Testis (tissue), 3 donors: Measurements from ENCODE around the gene SNX11. TPM values are rescaled to one million over a fixed set of nuclear protein-coding genes. Genes with fewer than 3 reads are reported as not detected.

Source experiments
- DNase-seq: peaks from one replicate; pipeline ENCODE4 v3.0.0-alpha.2; 2019
- H3K27ac ChIP-seq, 2 donors: fragments of 200-600 bp; sonication (generic); one replicate each; pipeline ENCODE4 v1.5.1; 2019
- H3K27me3 ChIP-seq: fragments of 200-600 bp; sonication (generic); one replicate; pipeline ENCODE4 v1.5.1; 2019
- H3K36me3 ChIP-seq: fragments of 200-600 bp; sonication (generic); one replicate; pipeline ENCODE4 v1.5.1; 2017; ENCODE audit warnings: low read depth; ENCODE audit errors: missing control alignments
- H3K4me1 ChIP-seq: fragments of 200-600 bp; sonication (generic); one replicate; pipeline ENCODE4 v1.5.1; 2019
- H3K4me3 ChIP-seq, 2 donors: fragments of 200-600 bp; sonication (generic); one replicate each; pipeline ENCODE4 v1.5.1; 2017 to 2019
- H3K9me3 ChIP-seq: fragments of 200-600 bp; sonication (generic); one replicate; pipeline ENCODE4 v1.5.1; 2017
- POLR2A ChIP-seq: fragments of 450-650 bp; IDR thresholded peaks from one replicate; pipeline ENCODE4 v1.6.1; 2017; ENCODE audit warnings: antibody characterized with exemption, mild to moderate bottlenecking, moderate library complexity
- WGBS, 2 donors: methylation state at CpG; one replicate each; pipeline ENCODE4 v1.1.5; 2018; 5-methylcytosine and 5-hydroxymethylcytosine counted together
- intact Hi-C: fragments of 100-400 bp; cut with DNase I; formaldehyde crosslinking; loops from one replicate; pipeline ENCODE4 v1.15.1; 2023; ENCODE audit warnings: low total_unique reads
- polyA plus RNA-seq: library from polyadenylated mRNA; stranded (reverse); fragments of 350-450 nt; fragmentation: Illumina TruSeq; extraction: RNeasy Lipid Tissue Mini Kit (QIAGEN cat#74804); gene quantifications from one replicate; pipeline ENCODE4 v1.2.3, GENCODE V29; 2014; ENCODE audit warnings: low read depth, low replicate concordance; ENCODE audit not compliant: insufficient read depth
- total RNA-seq, 2 donors: library from RNA; depleted of rRNA; stranded (reverse); fragments of >200 nt; gene quantifications; one replicate each; pipeline ENCODE4 v1.2.3, GENCODE V29; 2016
- TF ChIP-seq, protein P1 (sequence below), 3 experiments: fragments of 450-650 bp in 2 of 3; fragments of 200-600 bp in 1 of 3; sonication (generic) in 1 of 3; IDR thresholded peaks; one replicate each; pipeline ENCODE4 v1.5.1; 2016 to 2019; ENCODE audit warnings: antibody characterized with exemption in 3 of 3, mild to moderate bottlenecking in 2 of 3, moderate library complexity in 1 of 3

The SNX11 gene
- total and polyA plus RNA-seq, 3 donors from 2014 or later = 20.3 to 23.1 (median 23.1) TPM

DNA sequence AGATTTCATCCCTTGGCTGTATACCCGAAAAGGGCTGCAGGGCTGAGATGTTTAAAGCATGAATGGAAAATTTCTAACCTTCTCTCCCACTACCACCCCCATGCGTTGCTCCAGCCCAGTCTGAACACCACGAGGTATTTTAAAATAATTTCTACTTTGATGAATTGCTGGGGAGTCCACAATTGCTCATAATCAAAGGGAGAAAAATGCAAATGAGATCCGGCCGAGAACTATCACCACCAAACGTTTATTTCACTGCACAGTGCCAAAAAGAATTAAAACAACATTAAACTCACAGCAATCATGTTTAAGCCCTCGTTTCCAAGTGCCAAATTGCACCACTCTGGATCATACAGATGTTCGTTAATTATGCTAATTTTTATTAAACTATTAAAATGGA, 36.7 kb downstream of the SNX11 start:
- intact Hi-C loops = no loop called here
- DNase-seq = no peak
- TF ChIP-seq POLR2A = no peak
- TF ChIP-seq, protein P1, sequence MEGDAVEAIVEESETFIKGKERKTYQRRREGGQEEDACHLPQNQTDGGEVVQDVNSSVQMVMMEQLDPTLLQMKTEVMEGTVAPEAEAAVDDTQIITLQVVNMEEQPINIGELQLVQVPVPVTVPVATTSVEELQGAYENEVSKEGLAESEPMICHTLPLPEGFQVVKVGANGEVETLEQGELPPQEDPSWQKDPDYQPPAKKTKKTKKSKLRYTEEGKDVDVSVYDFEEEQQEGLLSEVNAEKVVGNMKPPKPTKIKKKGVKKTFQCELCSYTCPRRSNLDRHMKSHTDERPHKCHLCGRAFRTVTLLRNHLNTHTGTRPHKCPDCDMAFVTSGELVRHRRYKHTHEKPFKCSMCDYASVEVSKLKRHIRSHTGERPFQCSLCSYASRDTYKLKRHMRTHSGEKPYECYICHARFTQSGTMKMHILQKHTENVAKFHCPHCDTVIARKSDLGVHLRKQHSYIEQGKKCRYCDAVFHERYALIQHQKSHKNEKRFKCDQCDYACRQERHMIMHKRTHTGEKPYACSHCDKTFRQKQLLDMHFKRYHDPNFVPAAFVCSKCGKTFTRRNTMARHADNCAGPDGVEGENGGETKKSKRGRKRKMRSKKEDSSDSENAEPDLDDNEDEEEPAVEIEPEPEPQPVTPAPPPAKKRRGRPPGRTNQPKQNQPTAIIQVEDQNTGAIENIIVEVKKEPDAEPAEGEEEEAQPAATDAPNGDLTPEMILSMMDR (IDR thresholded peaks at IDR 0.05) = no peak
- no peaks in the 10 kb centered on the region for H3K36me3 ChIP-seq
- no peak overlapping the region for H3K4me3 ChIP-seq
- 58 to 64% methylated on average over 8 of the region's 8 CpGs for WGBS, 2 donors
- no peaks in the 10 kb centered on the region for H3K4me1 ChIP-seq
- no peak overlapping the region for H3K27ac ChIP-seq
- no peaks in the 10 kb centered on the region for H3K9me3 ChIP-seq
- no peaks in the 10 kb centered on the region for H3K27me3 ChIP-seq

DNA sequence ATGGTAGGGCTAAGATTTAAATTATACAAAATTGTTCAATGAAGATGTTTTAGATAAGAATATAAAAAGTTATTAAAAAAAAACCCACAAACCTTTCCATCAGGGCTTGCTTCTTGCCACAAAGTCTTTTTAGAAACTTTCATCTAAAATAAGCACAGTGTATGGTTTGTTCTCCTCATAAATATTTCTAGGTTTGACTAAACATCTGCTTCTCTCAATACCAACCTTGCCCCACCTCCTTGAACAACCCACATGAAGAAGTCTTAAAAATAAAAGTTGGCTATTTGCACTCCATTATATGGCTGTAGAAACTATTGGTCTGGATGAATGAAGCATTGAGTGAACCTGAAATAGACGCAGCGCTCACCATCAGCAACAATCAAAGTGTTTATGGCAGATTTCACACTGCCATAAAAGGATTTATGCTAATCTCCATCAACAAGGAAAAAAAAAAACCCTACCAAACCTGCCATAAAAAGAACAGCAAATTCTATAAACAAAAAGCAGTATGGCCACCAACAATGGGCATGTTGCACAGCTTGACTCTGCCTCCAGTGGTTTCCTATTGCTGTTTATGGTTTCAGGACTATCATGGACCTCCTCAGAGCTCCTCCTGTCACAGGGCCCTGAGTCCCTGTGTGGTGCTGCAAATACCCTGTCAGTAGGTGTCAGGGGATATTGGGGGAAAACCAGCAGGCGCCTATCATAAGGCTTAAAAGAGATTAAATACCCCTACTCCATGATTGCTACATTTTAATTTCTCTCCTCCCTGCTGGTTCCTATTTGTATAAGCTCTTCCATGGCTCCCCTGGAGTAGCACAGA, 37.6 kb downstream of the SNX11 start:
- no peak for DNase-seq
- no peak overlapping the region for H3K27ac ChIP-seq
- no peaks in the 10 kb centered on the region for H3K27me3 ChIP-seq
- no peak overlapping the region for H3K4me3 ChIP-seq
- H3K4me1 ChIP-seq = no peaks in the 10 kb centered on the region
- 92 to 94% methylated on average over 3 of the region's 3 CpGs for whole genome bisulfite sequencing, 2 donors
- TF ChIP-seq, protein P1 (IDR thresholded peaks at IDR 0.05) = no peak
- TF ChIP-seq POLR2A = no peak
- intact Hi-C loops = no loop called here
- H3K36me3 ChIP-seq = no peaks in the 10 kb centered on the region
- H3K9me3 ChIP-seq = no peaks in the 10 kb centered on the region

DNA sequence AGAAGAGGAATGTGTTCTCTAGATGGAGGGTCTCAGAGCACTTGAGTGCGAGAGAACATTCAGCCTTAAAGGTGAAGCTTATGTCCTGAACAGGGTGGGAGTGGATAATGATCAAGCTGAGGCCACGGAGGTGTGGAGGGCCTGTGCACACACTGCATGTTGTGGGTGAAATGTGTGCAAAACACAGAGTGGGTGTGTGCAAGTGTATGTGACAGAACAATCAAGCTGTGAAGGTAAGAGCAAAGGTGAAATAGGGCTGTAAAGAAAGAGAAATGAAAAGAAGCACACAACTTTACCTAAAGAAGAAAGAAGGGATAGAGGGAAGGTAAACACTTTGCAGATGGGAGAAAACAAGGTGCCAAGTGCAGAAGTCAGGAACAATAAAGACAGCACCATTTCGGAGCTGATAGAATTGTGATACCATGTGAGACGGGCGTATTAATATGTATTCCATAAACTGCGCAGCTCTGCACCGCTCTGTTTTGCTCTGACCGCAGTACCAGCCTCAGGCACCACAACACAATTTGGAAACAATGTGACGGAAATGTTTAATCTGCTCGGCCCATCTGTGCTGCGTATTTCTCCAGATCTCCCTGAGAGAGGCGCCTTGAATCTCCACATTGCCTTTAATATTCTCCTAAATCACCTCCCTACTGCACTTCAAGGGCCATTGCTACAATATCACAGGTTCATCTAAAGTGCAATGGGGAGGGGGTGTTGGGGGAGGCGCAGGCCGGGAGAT, 40.6 kb downstream of the SNX11 start:
- Histone ChIP-seq H3K27me3 (no peaks in the 10 kb centered on the region), H3K36me3 (no peaks in the 10 kb centered on the region), H3K4me3 (no peak overlapping the region), H3K4me1 (no peaks in the 10 kb centered on the region), H3K9me3 (no peaks in the 10 kb centered on the region), H3K27ac (no peak overlapping the region)
- intact Hi-C loops = no loop called here
- peak; percentile 27 for DNase-seq
- WGBS, 2 donors = 54 to 63% methylated on average over 14 of the region's 14 CpGs
- no peak for TF ChIP-seq POLR2A

DNA sequence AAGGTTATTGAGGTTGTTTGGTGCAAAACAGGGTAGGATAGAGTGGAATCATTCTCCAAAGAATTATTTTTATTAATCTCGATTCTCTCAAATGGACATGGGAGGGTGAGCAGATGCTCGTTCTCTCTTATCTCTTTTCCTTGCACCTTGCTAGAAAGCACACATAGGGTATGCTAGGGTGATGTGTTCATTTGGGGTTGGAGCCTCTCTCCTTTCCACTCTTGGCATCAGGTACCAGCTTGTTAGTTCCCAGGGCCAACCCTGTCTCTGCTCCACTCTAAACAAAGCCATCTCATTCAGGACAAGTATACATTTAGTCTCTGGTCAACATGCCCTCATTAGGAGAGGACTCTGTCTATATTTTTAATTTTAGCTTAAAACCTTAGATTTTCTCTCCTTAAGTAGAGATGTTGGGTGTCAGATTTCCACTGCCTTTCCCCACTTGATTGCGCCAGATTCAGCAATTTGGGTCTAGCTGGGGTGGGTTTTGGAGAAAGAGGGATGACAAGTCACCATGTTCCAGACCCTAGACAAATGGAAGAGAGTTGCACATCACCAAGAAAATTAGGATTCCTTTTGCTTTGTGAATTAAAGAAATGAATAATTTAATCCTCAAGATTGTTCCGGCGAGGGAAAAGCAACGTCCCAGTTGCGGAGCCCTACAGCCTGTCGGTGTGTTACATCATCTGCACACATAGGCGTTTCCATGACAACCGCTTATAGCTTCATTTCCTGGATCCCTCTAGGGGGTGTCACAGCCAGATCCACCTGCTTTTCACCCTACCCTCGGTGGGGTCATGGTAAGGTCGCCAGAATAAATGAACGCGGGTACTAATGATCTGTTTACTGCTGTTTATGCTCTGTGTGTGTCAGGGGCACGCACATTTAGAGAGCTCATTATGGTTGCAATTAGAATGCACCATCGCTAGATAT, 41.6 kb downstream of the SNX11 start:
- no peak overlapping the region for H3K4me3 ChIP-seq
- TF ChIP-seq, protein P1 (IDR thresholded peaks at IDR 0.05) = no peak
- no peak for TF ChIP-seq POLR2A
- intact Hi-C loops = no loop called here
- H3K9me3 ChIP-seq = no peaks in the 10 kb centered on the region
- no peak for DNase-seq
- H3K27me3 ChIP-seq = no peaks in the 10 kb centered on the region
- 38 to 47% methylated on average over 16 of the region's 16 CpGs for WGBS, 2 donors
- no peak overlapping the region for H3K27ac ChIP-seq
- no peaks in the 10 kb centered on the region for H3K36me3 ChIP-seq
- no peaks in the 10 kb centered on the region for H3K4me1 ChIP-seq
